ENCODE data around the gene TMEM139.
"Not testable (repeated sequence)": the region's sequence is repeated elsewhere in the genome, so short reads cannot be mapped to it uniquely, and the experiment has no call there.

The TMEM139 gene

DNA sequence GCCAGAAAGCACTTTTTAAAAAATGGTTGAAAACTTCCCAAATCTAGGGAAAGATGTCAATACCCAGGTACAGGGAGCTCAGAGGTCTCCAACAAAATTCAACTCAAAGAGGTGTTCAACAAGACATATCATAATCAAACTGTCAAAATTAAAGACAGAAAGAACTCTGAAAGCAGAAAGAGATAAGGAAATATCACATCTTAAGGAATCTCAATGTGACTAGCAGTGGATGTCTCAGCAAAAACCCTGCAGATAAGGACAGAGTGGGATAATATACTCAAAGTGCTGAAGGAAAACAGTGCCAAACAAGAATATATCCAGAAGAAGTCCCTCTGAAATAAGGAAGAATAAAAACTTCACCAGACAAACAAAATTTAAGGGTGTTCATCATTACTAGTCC, 34.6 kb upstream of the TMEM139 start:
- Mint-ChIP-seq H3K27ac (peak overlapping the region; percentile 50), H3K36me3 (peaks cover 7% of the 10 kb centered on the region), H3K4me3 (peak overlapping the region; percentile 9), H3K9me3 (peaks cover 15% of the 10 kb centered on the region), H3K4me1 (peaks cover 67% of the 10 kb centered on the region)
- DNase-seq (ENCODE audit: low spot score in 2 of 2) (no peak), ATAC-seq (no peak)

- no peak for ATAC-seq
- H3K4me1 Mint-ChIP-seq: peaks cover 67% of the 10 kb centered on the region
- DNase-seq (ENCODE audit: low spot score in 2 of 2): no peak
- peak overlapping the region; percentile 9 for H3K4me3 Mint-ChIP-seq
- peaks cover 7% of the 10 kb centered on the region for H3K36me3 Mint-ChIP-seq
- H3K27ac Mint-ChIP-seq: peak overlapping the region; percentile 50
- peaks cover 15% of the 10 kb centered on the region for H3K9me3 Mint-ChIP-seq
These were observed 33.9 kb upstream of the TMEM139 start for GRCh38 chr7:143250822-143251221.

DNA sequence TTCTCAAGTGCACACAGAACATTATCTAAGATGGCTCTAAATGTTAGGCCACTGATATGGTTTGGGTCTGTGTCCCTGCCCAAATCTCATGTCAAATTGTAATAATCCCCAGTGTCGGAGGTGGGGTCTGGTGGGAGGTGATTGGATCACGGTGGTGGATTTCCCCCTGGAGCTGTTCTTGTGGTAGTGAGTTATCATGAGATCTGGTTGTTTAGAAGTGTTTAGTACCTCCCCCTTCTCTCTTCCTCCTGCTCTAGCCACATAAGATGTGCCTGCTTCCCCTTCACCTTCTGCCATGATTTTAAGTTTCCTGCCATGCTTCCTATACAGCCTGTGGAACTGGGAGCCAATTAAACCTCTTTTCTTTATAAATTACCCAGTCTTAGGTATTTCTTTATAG, 32.8 kb upstream of the TMEM139 start:
- peak; percentile 58 for ATAC-seq
- Mint-ChIP-seq H3K4me1 (peaks cover 65% of the 10 kb centered on the region), H3K27ac (peak overlapping the region; percentile 50)

GRCh38 chr7:143255564-143255963, 29.2 kb upstream of the TMEM139 start:
- Mint-ChIP-seq H3K27ac (peak overlapping the region; percentile 21), H3K36me3 (peaks cover 7% of the 10 kb centered on the region), H3K9me3 (peaks cover 5% of the 10 kb centered on the region), H3K4me3 (no peak overlapping the region), H3K4me1 (peaks cover 56% of the 10 kb centered on the region)
- ATAC-seq (no peak), DNase-seq (ENCODE audit: low spot score in 2 of 2) (no peak)

More for the DNA sequence above, 32.8 kb upstream of the TMEM139 start:
- Mint-ChIP-seq H3K4me3 (no peak overlapping the region), H3K9me3 (peaks cover 10% of the 10 kb centered on the region), H3K36me3 (peaks cover 7% of the 10 kb centered on the region)
- DNase-seq (ENCODE audit: low spot score in 2 of 2): no peak

- Mint-ChIP-seq H3K36me3 (no peaks in the 10 kb centered on the region), H3K27ac (peak overlapping the region; percentile 21), H3K4me3 (no peak overlapping the region), H3K9me3 (peaks cover 5% of the 10 kb centered on the region), H3K4me1 (peaks cover 48% of the 10 kb centered on the region)
- ATAC-seq (peak; percentile 33), DNase-seq (ENCODE audit: low spot score in 2 of 2) (no peak)
These were observed 28.4 kb upstream of the TMEM139 start for GRCh38 chr7:143256325-143256724.

- H3K27ac Mint-ChIP-seq: peak overlapping the region; percentile 21
- peaks cover 45% of the 10 kb centered on the region for H3K4me1 Mint-ChIP-seq
- ATAC-seq (peak; percentile 24), DNase-seq (ENCODE audit: low spot score in 2 of 2) (no peak)
- H3K4me3 Mint-ChIP-seq: no peak overlapping the region
- peaks cover 5% of the 10 kb centered on the region for H3K9me3 Mint-ChIP-seq
- H3K36me3 Mint-ChIP-seq: no peaks in the 10 kb centered on the region
These were observed 27.8 kb upstream of the TMEM139 start for GRCh38 chr7:143256932-143257331.

GRCh38 chr7:143257501-143257900, 27.3 kb upstream of the TMEM139 start:
- no peak for ATAC-seq
- H3K4me1 Mint-ChIP-seq: peaks cover 43% of the 10 kb centered on the region

DNA sequence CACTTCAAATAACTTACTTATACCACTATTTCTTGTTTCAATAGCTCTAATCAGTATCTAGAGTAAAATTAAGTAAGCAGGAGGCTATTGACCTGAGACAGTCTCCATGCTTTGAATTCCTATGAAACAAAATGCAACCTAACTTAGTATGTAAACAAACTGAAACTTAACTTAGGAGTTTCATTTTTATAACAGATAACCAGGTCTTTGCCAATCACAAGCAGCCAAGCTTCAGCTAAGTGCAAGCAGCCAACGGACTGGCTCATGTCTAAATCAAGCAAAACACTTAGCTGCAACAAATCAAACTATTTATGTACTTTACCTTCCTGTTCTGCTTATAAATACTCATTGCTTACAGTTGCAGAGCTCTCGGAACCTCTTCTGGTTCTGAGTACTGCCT, 25.9 kb upstream of the TMEM139 start:
- H3K27ac Mint-ChIP-seq: peak overlapping the region; percentile 53
- H3K9me3 Mint-ChIP-seq: peaks cover under 1% of the 10 kb centered on the region
- peak; percentile 46 for ATAC-seq
- peak overlapping the region; percentile 39 for H3K4me3 Mint-ChIP-seq
- no peaks in the 10 kb centered on the region for H3K36me3 Mint-ChIP-seq
- peaks cover 41% of the 10 kb centered on the region for H3K4me1 Mint-ChIP-seq
- DNase-seq (ENCODE audit: low spot score in 2 of 2): no peak

More at GRCh38 chr7:143257501-143257900, 27.3 kb upstream of the TMEM139 start:
- peak overlapping the region; percentile 53 for H3K27ac Mint-ChIP-seq
- no peak overlapping the region for H3K4me3 Mint-ChIP-seq
- DNase-seq (ENCODE audit: low spot score in 2 of 2): no peak
- peaks cover 5% of the 10 kb centered on the region for H3K9me3 Mint-ChIP-seq
- H3K36me3 Mint-ChIP-seq: no peaks in the 10 kb centered on the region

DNA sequence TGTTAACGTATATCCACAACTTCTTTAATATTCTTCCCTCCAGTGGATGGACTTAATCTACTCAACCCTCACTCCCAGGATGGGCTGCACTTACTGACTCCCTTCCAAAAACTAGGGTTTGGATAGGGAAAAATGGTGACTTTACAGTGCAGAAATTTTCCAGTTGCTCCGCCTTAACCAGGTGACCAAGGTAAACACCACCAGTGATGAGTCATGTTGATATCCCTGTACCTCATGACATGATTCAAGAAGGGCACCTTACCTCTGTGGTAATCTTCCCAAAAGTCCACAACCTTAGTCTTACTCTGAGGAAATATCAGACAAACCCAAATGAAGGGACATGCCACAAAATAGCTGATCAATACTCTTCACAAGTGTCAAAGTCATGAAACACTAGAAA, 25.0 kb upstream of the TMEM139 start:
- Mint-ChIP-seq H3K4me1 (peaks cover 49% of the 10 kb centered on the region), H3K36me3 (peaks cover 8% of the 10 kb centered on the region), H3K9me3 (no peaks in the 10 kb centered on the region), H3K4me3 (peak overlapping the region; percentile 39), H3K27ac (peak overlapping the region; percentile 53)
- ATAC-seq (no peak), DNase-seq (ENCODE audit: low spot score in 2 of 2) (no peak)

DNA sequence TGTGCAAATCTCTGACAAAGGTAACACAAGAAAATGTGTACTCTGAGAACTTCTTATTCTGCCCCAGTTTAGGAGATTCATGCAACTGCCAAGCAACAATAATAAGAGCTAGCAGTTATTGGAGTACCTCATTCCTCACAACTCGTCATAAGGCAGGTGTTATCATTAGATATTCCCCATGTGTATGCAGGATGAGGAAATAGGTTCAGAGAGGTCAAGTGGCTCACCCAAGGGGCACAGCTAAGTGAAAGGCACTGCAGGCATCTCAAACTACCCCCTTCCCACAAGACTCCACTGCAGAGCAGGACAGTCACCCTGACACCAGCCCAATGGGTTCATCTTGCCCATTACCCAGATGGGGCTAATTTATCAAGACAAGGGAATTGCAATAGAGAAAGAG, 22.9 kb upstream of the TMEM139 start:
- Mint-ChIP-seq H3K4me1 (peaks cover 45% of the 10 kb centered on the region), H3K36me3 (peaks cover 29% of the 10 kb centered on the region), H3K27ac (peak overlapping the region; percentile 98), H3K4me3 (peak overlapping the region; percentile 99), H3K9me3 (no peaks in the 10 kb centered on the region)
- no peak for DNase-seq (ENCODE audit: low spot score in 2 of 2)
- no peak for ATAC-seq

DNA sequence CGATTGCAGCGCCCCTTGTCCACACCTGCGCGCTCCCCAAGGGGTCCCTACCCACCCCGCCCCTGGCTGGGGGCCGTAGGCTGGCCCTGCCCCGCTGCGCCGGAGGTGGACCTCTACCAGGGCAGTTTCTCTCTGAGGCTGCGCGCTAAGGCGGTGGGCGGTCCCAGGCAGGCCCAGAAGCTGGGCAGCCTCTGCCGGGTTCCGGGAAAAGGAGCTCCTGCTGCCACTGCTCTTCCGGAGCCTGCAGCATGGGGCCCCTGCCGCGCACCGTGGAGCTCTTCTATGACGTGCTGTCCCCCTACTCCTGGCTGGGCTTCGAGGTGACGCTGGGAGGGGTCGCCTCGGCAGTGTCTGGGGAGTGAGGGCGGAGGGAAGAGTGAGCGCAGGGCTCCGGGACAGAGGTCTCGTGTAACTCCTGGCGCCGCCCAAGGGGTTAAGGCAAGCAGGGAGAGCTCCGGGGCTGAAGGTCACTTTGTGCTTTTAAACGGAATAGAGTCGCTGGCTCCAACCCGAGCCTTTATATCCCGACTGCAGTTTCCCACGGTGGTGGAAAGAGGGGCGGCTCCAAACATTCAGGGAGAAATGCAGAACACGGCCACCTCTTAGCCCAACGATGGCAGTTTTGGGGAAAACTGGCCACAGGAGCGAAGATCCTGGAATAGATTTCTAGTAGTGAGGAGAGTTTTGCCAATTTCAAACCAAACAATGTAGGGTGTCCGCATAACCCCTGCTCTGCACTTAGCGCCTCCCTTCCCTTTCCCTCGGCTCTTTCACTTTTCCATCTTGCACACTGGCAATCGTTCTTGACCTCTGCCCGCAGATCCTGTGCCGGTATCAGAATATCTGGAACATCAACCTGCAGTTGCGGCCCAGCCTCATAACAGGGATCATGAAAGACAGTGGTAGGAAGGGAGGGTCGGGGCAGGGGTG, 21.2 kb upstream of the TMEM139 start, which contains the start of gene GSTK1:
TSS of gene GSTK1 (plus strand) at position 176 of the 930 bp plus-strand sequence. CDS start at position 249, 73 bp downstream.
- Mint-ChIP-seq H3K4me1 (peaks cover 41% of the 10 kb centered on the region), H3K36me3 (peaks cover 45% of the 10 kb centered on the region), H3K4me3 (peak within 1 kb of the TSS; percentile 99)

GRCh38 chr7:143264196-143264568, 20.6 kb upstream of the TMEM139 start:
- not testable (repeated sequence) for ATAC-seq; H3K9me3 Mint-ChIP-seq; DNase-seq (ENCODE audit: low spot score in 2 of 2)
- Mint-ChIP-seq H3K27ac (peak overlapping the region; percentile 98), H3K4me1 (peaks cover 35% of the 10 kb centered on the region), H3K4me3 (peak overlapping the region; percentile 99), H3K36me3 (peaks cover 52% of the 10 kb centered on the region)

More for the DNA sequence above, 21.2 kb upstream of the TMEM139 start, which contains the start of gene GSTK1:
- Mint-ChIP-seq H3K9me3 (no peaks in the 10 kb centered on the region), H3K27ac (peak within 1 kb of the TSS; percentile 98)
- DNase-seq (ENCODE audit: low spot score in 2 of 2): peak; percentile 60 to 89
- peak; percentile 98 for ATAC-seq

GRCh38 chr7:143265017-143265693, 19.6 kb upstream of the TMEM139 start:
- no peaks in the 10 kb centered on the region for H3K9me3 Mint-ChIP-seq
- peaks cover 62% of the 10 kb centered on the region for H3K36me3 Mint-ChIP-seq
- peak overlapping the region; percentile 99 for H3K4me3 Mint-ChIP-seq
- H3K27ac Mint-ChIP-seq: peak overlapping the region; percentile 98
- no peak for ATAC-seq
- DNase-seq (ENCODE audit: low spot score in 2 of 2): no peak
- peaks cover 25% of the 10 kb centered on the region for H3K4me1 Mint-ChIP-seq

DNA sequence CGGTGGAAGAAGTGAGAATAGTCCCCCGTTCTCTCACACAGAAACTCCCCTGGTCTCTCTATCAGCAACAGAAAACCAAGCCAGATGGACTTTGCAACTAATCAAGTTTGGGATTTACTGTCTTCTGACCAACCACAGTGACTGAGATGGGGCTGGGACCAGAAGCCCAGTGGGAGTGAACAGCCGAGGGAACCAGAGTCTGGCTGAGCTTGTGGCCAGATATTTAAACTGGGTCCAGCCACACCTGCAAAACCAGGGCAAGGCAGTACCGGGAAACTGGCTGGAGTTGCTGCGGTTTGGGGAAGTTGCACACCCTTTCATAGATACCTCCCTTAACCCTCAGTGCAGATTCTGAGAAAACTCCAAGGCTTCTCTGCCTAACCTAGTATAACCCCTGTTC, 15.5 kb upstream of the TMEM139 start:
- no peak for ATAC-seq
- Mint-ChIP-seq H3K4me1 (peaks cover 25% of the 10 kb centered on the region), H3K36me3 (peaks cover 72% of the 10 kb centered on the region)

GRCh38 chr7:143271240-143271639, 13.5 kb upstream of the TMEM139 start:
- H3K9me3 Mint-ChIP-seq: no peaks in the 10 kb centered on the region
- peak; percentile 34 for ATAC-seq
- H3K27ac Mint-ChIP-seq: no peak overlapping the region
- no peak for DNase-seq (ENCODE audit: low spot score in 2 of 2)
- H3K36me3 Mint-ChIP-seq: peaks cover 52% of the 10 kb centered on the region
- no peak overlapping the region for H3K4me3 Mint-ChIP-seq
- H3K4me1 Mint-ChIP-seq: peaks cover 11% of the 10 kb centered on the region

More for the DNA sequence above, 15.5 kb upstream of the TMEM139 start:
- Mint-ChIP-seq H3K9me3 (no peaks in the 10 kb centered on the region), H3K4me3 (no peak overlapping the region), H3K27ac (peak overlapping the region; percentile 56)
- DNase-seq (ENCODE audit: low spot score in 2 of 2): no peak

Measured in stimulated activated effector memory CD8-positive, alpha-beta T cell treated with anti-CD3 and anti-CD28 coated beads, Interleukin-12 subunit alpha, Interleukin-12 subunit beta, amount 100 ng/mL, for 72 hours (primary cell).